GM03348 (cell line): Measurements from ENCODE around the gene S100A8.
A peak's percentile ranks its signal among the peaks of the same experiment; 100 is the strongest.

Experiments used
- DNase-seq: peaks from one replicate; pipeline ENCODE4 v3.0.0; 2012; ENCODE audit warnings: low spot score

S100A8 gene

GRCh38 chr1:153389973-153390879 is 647 bp downstream of the S100A8 start:
- no peak for DNase-seq

DNA sequence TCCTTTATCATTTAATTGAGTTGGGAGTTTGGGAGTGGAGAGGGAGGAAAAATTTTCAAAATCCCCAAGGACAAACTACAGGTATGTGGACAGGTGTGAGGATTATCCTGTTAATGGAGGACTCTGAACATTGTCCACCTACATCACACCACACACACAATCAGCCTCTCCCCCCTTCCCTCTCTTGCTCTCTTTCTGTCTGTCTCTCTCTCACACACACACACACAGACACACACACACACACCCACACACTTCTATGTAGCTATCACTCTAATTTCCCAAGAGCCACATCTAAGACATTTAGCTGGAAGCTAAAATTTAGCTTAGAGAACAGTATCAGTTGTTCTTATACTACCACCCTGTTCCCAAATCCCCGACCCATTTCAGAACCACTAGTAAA is 1.5 kb downstream of the S100A8 start:
- no peak for DNase-seq

DNA sequence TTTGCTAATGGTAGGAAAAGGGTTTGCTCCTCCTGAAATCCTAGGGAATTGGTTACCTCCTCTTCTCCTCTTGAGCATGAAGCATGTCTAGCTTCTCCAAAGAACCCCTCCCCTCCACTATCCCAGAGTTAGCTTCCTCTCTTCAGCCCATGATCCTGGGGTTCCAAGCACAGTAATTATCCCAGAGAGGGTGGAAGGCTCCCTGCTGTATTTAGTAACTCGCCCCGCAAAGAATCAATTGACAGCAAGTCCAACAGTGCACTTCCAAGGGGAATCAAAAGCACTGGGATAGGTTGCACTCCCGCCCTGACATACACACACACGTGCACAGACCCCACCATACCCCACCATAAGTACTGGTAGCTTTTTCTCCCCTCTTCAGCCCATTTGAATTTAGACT is 3.1 kb downstream of the S100A8 start:
- DNase-seq, result no peak

GRCh38 chr1:153387001-153387400 is 3.9 kb downstream of the S100A8 start:
- no peak for DNase-seq

DNA sequence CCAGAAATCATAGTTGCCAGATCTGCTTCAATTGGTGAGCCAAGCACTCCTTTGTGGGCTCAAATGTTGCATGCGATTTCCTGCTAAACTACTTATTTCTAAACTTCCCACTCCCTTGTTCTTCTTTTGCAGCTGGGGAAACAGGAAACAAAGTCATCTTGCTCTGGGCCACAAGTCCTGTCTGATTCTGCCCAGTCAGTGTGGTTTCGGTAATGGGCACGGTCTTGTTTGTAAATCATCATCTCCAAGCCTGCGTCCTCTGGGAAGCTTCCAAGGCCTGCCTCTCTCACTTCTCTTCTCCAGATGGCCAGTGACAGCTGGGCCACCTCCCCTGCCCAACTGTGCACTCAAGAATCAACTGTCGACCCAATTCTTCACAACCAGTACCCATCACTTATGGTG is 4.4 kb downstream of the S100A8 start:
- DNase-seq, result no peak

- no peak for DNase-seq
Measured at GRCh38 chr1:153384958-153385580, 5.8 kb downstream of the S100A8 start.

- DNase-seq, result no peak
Measured at GRCh38 chr1:153380711-153381110, 10.2 kb downstream of the S100A8 start.

DNA sequence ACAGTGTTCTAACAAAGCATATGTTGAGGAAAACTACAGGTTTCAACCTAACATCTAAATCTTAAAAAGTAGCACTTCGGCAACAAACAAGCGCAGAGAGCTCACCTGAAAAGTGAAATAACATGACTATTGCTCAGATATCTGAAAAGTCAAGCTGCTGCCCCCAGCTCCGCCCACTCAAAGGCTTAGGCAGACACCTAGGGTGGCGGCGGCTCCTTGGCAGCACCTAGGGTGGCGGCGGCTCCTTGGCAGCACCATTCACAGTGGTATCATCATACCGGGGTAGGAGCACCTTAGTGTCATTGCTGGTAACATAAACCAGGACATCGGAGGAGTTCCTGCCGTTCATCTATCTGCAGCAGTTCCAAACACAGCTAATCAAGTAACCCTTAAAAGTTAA is 11.3 kb downstream of the S100A8 start:
- DNase-seq, result no peak

GRCh38 chr1:153375511-153375910 is 15.4 kb downstream of the S100A8 start, which contains the start of gene S100A12:
Gene S100A12 (minus strand): TSS chr1:153375621. CDS start chr1:153374592, 1,029 bp downstream.
- DNase-seq, result peak; percentile 82

- no peak for DNase-seq
Measured at GRCh38 chr1:153374071-153374470, 16.8 kb downstream of the S100A8 start.

- DNase-seq, result no peak
Measured at GRCh38 chr1:153372571-153372970, 18.3 kb downstream of the S100A8 start.

DNA sequence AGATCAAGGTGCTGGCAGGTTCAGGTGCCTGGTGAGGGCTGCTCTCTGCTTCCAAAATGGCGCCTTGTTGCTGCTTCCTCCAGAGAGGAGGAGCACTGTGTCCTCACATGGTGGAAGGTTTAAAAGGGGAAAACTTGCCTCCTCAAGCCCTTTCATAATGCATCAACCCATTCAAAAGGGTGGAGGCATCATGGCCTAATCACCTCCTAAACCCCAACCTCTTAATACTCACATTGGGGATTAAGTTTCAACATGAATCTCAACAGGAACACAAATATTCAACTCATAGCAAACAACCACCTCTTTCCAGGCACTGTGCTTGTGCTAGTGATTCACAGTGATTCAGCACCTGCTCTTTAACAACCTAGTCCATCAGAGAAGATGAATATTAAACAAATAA is 19.6 kb downstream of the S100A8 start:
- DNase-seq, result no peak

DNA sequence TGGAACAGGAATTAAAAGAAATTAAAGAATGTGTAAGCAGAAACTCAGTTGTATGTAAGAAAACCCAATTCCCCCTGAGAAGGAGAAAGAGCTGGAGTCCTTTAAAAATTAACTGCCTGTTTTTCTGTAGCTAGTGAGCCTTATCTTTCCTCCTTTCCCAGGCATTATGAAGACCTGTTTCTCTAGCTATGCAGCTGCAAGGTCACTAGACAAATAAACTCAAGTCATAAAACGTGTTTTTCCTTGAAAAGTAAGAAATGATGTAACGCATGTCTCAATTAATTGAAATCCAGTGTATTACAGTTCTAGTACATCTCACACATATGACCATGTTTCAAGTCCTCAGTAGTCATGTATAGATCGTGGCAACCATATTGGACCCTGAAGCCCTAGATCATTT is 20.7 kb downstream of the S100A8 start:
- no peak for DNase-seq

DNA sequence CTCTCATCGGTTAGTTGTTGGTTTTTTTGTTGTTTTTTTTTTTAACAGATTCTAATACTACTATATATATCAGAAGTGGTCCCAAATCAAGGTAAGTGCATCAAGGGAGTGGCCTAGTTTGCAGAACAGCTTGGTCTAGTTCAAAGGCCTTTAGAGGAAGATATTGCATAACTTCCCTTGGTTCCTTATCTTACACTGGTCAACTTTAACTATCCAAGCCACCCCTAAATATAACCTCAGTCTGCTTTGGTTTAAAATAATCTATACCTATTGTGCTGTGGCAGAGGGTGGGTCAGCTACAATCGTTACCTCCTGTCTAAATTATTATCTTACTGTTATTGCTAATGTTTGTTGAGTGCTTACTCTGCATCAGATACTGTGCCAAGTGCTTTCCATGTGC is 22.4 kb downstream of the S100A8 start:
- no peak for DNase-seq

GRCh38 chr1:153367090-153367489 is 23.8 kb downstream of the S100A8 start:
- DNase-seq, result no peak

DNA sequence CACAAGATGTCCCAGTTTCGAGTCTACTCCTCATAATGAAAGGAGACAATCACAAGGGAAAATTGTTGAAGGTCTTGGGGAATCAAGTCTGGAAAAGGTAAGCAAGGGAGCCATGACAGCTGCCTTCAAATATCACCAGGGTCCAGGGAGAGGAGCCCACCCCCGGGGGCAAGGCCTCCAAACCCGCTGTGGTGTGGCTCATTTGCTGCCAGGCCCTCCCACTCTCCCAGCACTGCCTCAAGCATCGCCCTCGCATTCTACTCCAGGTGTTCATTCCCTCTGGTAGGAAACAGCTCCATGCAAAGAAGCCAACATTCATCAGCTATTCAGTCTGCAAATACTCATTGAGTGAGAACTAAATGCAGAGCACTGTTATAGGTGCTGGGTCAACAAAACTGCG is 24.6 kb downstream of the S100A8 start:
- DNase-seq, result no peak

DNA sequence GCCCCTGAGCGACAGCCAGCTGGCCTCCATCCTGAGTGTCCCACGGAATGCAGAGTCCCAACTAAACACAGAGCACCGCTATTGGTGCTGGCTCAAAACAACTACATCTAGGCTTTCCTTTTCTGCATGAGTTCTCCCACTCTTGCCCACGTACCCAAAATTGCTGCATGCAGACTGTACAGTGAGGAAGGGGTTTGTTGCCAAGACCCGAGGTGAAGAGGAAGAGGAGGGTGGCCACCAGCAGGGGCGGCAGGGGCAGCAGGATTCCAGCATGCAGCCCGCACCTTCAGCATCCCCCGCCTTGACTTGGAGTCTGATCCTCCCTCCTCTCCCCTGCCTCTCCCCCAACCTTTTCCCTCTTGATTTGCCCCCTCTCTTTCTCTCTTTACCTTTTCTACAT is 25.2 kb downstream of the S100A8 start:
- no peak for DNase-seq

- no peak for DNase-seq
Measured at GRCh38 chr1:153364766-153365666, 25.9 kb downstream of the S100A8 start.

- DNase-seq, result no peak
Measured at GRCh38 chr1:153364156-153364555, 26.7 kb downstream of the S100A8 start.

DNA sequence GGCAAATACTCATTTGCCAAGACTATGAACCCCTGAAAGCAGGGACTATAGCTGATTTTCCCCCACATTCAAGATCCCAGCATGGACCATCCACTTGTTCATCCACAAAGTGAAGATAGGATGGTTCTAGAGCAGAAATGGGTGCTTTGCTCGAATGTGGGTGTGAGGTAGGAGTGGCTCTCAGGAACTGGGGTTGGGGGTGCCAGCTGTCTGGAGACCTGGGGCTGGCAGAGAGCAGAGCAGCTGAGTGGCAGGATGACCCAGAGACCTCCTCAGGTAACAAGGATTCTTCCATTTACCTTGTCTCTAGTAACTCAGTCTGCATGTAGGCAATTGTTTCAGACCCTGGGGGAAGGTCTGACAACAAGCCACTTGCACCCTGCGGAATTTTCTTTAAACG is 27.2 kb downstream of the S100A8 start:
- DNase-seq, result no peak

GRCh38 chr1:153362187-153362775 is 28.6 kb downstream of the S100A8 start:
- no peak for DNase-seq

DNA sequence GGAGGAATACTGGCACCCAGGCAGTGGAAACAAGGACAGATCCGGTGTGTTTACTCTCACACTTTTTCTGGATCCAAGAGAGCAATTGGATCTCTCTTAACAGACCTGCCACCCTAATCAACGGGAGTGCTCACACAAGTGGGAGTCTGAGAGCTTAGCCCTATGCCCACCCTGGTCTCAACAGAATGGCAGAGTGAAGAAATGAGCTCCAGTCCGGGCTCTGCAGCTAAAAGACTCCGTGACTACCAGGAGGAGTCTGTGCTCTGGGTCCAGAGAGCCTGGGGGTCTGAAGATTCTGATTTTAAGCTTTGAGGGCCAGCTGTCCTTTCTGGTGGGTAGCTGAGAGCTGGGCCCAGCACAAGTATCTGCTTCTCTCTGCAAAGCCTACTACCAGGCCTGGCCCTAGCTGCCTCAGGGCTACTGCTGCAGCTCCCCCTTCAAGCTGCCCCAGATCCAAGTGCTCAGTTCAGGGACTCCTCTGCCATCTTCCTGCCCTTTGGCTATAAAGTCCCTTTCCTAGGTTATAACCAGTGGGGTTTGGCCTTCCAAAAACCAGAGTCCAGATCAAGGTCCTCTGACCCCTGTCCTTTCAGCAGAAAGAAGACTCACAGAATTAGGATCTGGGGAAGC is 29.3 kb downstream of the S100A8 start:
- no peak for DNase-seq
